Breast epithelium (tissue), 3 donors: Measurements from ENCODE around the gene MT1G.

Experiments used
- POLR2A ChIP-seq: fragments of 450-650 bp; IDR thresholded peaks from one replicate; pipeline ENCODE4 v1.6.1; 2016; ENCODE audit warnings: antibody characterized with exemption, mild to moderate bottlenecking, moderate library complexity
- POLR2AphosphoS5 ChIP-seq, 3 donors: sonication (generic); formaldehyde crosslinking; IDR thresholded peaks; one replicate each; pipeline ENCODE4 v1.6.1; 2017; ENCODE audit warnings: antibody characterized with exemption in 3 of 3
- TF ChIP-seq, protein P1 (sequence below), 3 donors: fragments of 450-650 bp; IDR thresholded peaks; one replicate each; pipeline ENCODE4 v1.5.1; 2016 to 2017; ENCODE audit warnings: antibody characterized with exemption in 3 of 3, mild to moderate bottlenecking in 3 of 3, moderate library complexity in 3 of 3

DNA sequence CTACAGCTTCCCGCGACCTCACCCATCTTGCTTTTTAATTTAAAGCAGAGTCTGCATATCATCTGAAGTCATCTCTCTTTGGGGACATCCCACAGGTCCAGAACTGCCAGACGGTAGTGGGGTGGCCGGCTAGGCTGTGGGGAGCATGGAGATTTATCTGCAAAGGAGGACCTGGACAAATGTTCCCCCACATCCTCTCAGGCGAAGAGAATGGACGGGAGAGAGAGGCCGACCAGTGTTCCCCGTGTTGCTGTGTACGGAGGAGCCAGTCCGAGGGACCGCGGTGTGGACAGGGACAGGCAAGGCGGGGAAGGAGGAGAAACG is 36.1 kb downstream of the MT1G start:
- TF ChIP-seq, protein P1, sequence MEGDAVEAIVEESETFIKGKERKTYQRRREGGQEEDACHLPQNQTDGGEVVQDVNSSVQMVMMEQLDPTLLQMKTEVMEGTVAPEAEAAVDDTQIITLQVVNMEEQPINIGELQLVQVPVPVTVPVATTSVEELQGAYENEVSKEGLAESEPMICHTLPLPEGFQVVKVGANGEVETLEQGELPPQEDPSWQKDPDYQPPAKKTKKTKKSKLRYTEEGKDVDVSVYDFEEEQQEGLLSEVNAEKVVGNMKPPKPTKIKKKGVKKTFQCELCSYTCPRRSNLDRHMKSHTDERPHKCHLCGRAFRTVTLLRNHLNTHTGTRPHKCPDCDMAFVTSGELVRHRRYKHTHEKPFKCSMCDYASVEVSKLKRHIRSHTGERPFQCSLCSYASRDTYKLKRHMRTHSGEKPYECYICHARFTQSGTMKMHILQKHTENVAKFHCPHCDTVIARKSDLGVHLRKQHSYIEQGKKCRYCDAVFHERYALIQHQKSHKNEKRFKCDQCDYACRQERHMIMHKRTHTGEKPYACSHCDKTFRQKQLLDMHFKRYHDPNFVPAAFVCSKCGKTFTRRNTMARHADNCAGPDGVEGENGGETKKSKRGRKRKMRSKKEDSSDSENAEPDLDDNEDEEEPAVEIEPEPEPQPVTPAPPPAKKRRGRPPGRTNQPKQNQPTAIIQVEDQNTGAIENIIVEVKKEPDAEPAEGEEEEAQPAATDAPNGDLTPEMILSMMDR (IDR thresholded peaks at IDR 0.05): no peak
- TF ChIP-seq POLR2A: no peak
- TF ChIP-seq POLR2AphosphoS5 (IDR thresholded peaks at IDR 0.05): no peak
